Non-pigmented ciliary epithelial cell (primary cell): ENCODE results near the gene TEX264.
"Not testable (repeated sequence)": the region's sequence is repeated elsewhere in the genome, so short reads cannot be mapped to it uniquely, and the experiment has no call there.

Experiments used
- DNase-seq: peaks from one replicate; pipeline ENCODE4 v3.0.0-alpha.2; 2010; ENCODE audit warnings: low read depth

Gene TEX264

GRCh38 chr3:51670823-51671733, at the start of gene TEX264:
Gene TEX264, plus strand, starts transcription at chr3:51671252. Its CDS starts 3,053 bp downstream, at chr3:51674305.
- DNase-seq = no peak

GRCh38 chr3:51622413-51622812, 48.6 kb upstream of the TEX264 start:
- no peak for DNase-seq

GRCh38 chr3:51622868-51623267, 48.2 kb upstream of the TEX264 start:
- DNase-seq = no peak

- no peak for DNase-seq
These were observed 40.5 kb upstream of the TEX264 start for GRCh38 chr3:51630513-51630912.

GRCh38 chr3:51637144-51637940, 33.7 kb upstream of the TEX264 start:
- no peak for DNase-seq

- DNase-seq = peak; percentile 45
These were observed 33.0 kb upstream of the TEX264 start for GRCh38 chr3:51637941-51638471.

GRCh38 chr3:51642462-51642861, 28.6 kb upstream of the TEX264 start:
- no peak for DNase-seq

- no peak for DNase-seq
These were observed 25.0 kb upstream of the TEX264 start for GRCh38 chr3:51646091-51646490.

- not testable (repeated sequence) for DNase-seq
These were observed 18.9 kb upstream of the TEX264 start for GRCh38 chr3:51652103-51652502.

GRCh38 chr3:51653409-51653808, 17.6 kb upstream of the TEX264 start:
- not testable (repeated sequence) for DNase-seq

- DNase-seq = no peak
These were observed 13.8 kb upstream of the TEX264 start for GRCh38 chr3:51657234-51657633.

- DNase-seq = no peak
These were observed 11.1 kb upstream of the TEX264 start for GRCh38 chr3:51659942-51660341.

- DNase-seq = no peak
These were observed 8.6 kb upstream of the TEX264 start for GRCh38 chr3:51662456-51662855.

GRCh38 chr3:51668756-51669155, 2.3 kb upstream of the TEX264 start:
- no peak for DNase-seq

GRCh38 chr3:51669241-51670052, 1.6 kb upstream of the TEX264 start:
- peak; percentile 41 for DNase-seq

- no peak for DNase-seq
These were observed 814 bp upstream of the TEX264 start for GRCh38 chr3:51670053-51670822.

GRCh38 chr3:51671734-51672475, 853 bp downstream of the TEX264 start:
- no peak for DNase-seq

- no peak for DNase-seq
These were observed 2.2 kb downstream of the TEX264 start for GRCh38 chr3:51673181-51673801.

- DNase-seq = no peak
These were observed 3.0 kb downstream of the TEX264 start for GRCh38 chr3:51673802-51674654.
